Calu3 (cell line): ENCODE data around the gene PTPRN2. TPM values are rescaled to one million over a fixed set of nuclear protein-coding genes. Genes with fewer than 3 reads are reported as not detected.
"Not testable (repeated sequence)": the region's sequence is repeated elsewhere in the genome, so short reads cannot be mapped to it uniquely, and the experiment has no call there.

Experiments used
- BruUV-seq: library from RNA; stranded (reverse); fragments of 400-500 nt; replicated peaks from 2 replicates; lab custom pipeline; 2021; lab: Mats Ljungman, UMichigan
- CTCF ChIA-PET: fragments of 300-600 bp; sonication (Branson Sonifier 250); formaldehyde crosslinking; loops from one replicate; lab custom pipeline; 2022; ENCODE audit warnings: antibody characterized with exemption; lab: Charles Lee
- DNase-seq: peaks from one replicate; pipeline ENCODE4 v3.0.0; 2022
- H3K27ac Mint-ChIP-seq: one replicate; pipeline ENCODE4 v1.8.0; 2022; ENCODE audit warnings: mixed read lengths; ENCODE audit not compliant: unreplicated experiment
- H3K27me3 Mint-ChIP-seq: one replicate; pipeline ENCODE4 v1.8.0; 2022; ENCODE audit warnings: mixed read lengths; ENCODE audit not compliant: unreplicated experiment
- H3K36me3 Mint-ChIP-seq: one replicate; pipeline ENCODE4 v1.8.0; 2022; ENCODE audit warnings: mild to moderate bottlenecking, moderate library complexity, mixed read lengths; ENCODE audit not compliant: insufficient read depth, unreplicated experiment
- H3K4me1 Mint-ChIP-seq: one replicate; pipeline ENCODE4 v1.8.0; 2022; ENCODE audit warnings: mild to moderate bottlenecking, low read depth, mixed read lengths; ENCODE audit not compliant: unreplicated experiment
- H3K4me3 Mint-ChIP-seq: one replicate; pipeline ENCODE4 v1.8.0; 2022; ENCODE audit warnings: mild to moderate bottlenecking, low read depth, moderate library complexity, mixed read lengths; ENCODE audit not compliant: unreplicated experiment
- H3K9me3 Mint-ChIP-seq: one replicate; pipeline ENCODE4 v1.8.0; 2022; ENCODE audit warnings: low read depth, mixed read lengths; ENCODE audit not compliant: unreplicated experiment
- intact Hi-C: fragments of 100-400 bp; cut with micrococcal nuclease; formaldehyde crosslinking; loops from one replicate; pipeline ENCODE4 v1.10.0; 2022; ENCODE audit not compliant: unreplicated experiment
- total RNA-seq: library from RNA; stranded (reverse); gene quantifications from 2 replicates; pipeline ENCODE4 v1.2.3, GENCODE V29; 2022
- TF ChIP-seq, protein P1 (sequence below): fragments of 200-600 bp; IDR thresholded peaks from one replicate; pipeline ENCODE4 v1.8.0; 2022; ENCODE audit warnings: antibody characterized with exemption; ENCODE audit not compliant: unreplicated experiment

The PTPRN2 gene
- total RNA-seq, 1 experiment from 2014 or later, result 2.0 TPM

- TF ChIP-seq, protein P1, sequence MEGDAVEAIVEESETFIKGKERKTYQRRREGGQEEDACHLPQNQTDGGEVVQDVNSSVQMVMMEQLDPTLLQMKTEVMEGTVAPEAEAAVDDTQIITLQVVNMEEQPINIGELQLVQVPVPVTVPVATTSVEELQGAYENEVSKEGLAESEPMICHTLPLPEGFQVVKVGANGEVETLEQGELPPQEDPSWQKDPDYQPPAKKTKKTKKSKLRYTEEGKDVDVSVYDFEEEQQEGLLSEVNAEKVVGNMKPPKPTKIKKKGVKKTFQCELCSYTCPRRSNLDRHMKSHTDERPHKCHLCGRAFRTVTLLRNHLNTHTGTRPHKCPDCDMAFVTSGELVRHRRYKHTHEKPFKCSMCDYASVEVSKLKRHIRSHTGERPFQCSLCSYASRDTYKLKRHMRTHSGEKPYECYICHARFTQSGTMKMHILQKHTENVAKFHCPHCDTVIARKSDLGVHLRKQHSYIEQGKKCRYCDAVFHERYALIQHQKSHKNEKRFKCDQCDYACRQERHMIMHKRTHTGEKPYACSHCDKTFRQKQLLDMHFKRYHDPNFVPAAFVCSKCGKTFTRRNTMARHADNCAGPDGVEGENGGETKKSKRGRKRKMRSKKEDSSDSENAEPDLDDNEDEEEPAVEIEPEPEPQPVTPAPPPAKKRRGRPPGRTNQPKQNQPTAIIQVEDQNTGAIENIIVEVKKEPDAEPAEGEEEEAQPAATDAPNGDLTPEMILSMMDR, result no peak
- Mint-ChIP-seq H3K27ac (no peak overlapping the region), H3K4me3 (no peak overlapping the region), H3K9me3 (peaks cover 28% of the 10 kb centered on the region), H3K4me1 (no peaks in the 10 kb centered on the region), H3K27me3 (no peaks in the 10 kb centered on the region), H3K36me3 (no peaks in the 10 kb centered on the region)
- no peak for DNase-seq
- CTCF ChIA-PET, result no interaction called here
- intact Hi-C loops, result no loop called here
- BruUV-seq, result no TSS peak
Measured at GRCh38 chr7:158344706-158345300, 242.8 kb downstream of the PTPRN2 start.

DNA sequence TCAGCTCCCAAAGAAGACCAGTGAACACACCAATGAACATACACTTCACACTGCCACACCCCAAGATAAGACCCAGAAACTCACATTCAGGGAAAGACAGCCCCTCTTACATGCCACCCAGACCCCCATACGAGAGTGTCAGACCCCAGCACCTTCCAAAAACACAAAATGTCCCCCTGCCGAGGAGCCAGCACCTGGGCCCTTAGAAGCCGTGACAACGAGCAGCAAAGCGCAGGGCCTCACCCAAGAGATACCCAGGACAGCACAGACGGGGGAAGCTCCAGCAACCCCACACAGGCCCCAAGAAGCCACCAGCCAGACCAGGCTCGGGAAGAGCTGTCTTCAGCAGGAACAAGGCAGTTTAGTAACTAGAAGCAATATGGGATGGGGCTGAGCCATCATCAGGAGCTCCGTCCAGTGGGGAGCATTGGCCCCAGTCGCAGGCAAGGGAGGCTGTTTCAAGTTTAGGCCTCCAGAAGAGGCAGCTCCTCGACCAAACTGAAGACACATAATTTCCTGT is 243.6 kb downstream of the PTPRN2 start:
- no peak for DNase-seq
- intact Hi-C loops, result no loop called here
- CTCF ChIA-PET, result no interaction called here
- Mint-ChIP-seq H3K9me3 (peaks cover 28% of the 10 kb centered on the region), H3K27ac (no peak overlapping the region), H3K27me3 (no peaks in the 10 kb centered on the region), H3K4me3 (no peak overlapping the region), H3K4me1 (no peaks in the 10 kb centered on the region), H3K36me3 (no peaks in the 10 kb centered on the region)
- no TSS peak for BruUV-seq
- TF ChIP-seq, protein P1, result no peak

DNA sequence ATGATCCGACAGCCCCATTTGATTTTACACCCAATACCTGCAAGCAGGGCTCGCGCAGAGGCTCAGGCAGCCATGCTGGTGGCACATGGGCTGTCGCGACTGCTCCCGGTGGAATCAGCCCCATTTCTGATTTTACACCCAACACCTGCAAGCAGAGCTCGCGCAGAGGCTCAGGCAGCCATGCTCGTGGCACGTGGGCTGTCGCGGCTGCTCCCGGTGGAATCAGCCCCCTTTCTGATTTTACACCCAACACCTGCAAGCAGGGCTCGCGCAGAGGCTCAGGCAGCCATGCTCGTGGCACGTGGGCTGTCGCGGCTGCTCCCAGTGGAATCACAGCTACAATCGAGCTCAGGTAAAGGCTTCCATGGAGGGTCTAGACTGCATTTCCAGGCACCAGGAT is 244.1 kb downstream of the PTPRN2 start:
- TF ChIP-seq, protein P1, result no peak
- no peak for DNase-seq
- CTCF ChIA-PET, result no interaction called here
- no peak overlapping the region for H3K4me3 Mint-ChIP-seq
- BruUV-seq, result no TSS peak
- H3K4me1 Mint-ChIP-seq, result no peaks in the 10 kb centered on the region
- intact Hi-C loops, result no loop called here
- H3K36me3 Mint-ChIP-seq, result no peaks in the 10 kb centered on the region
- no peaks in the 10 kb centered on the region for H3K27me3 Mint-ChIP-seq
- H3K9me3 Mint-ChIP-seq, result peaks cover 28% of the 10 kb centered on the region
- no peak overlapping the region for H3K27ac Mint-ChIP-seq

GRCh38 chr7:158341097-158341496 is 246.5 kb downstream of the PTPRN2 start:
- peaks cover 25% of the 10 kb centered on the region for H3K9me3 Mint-ChIP-seq
- H3K36me3 Mint-ChIP-seq, H3K4me3 Mint-ChIP-seq, CTCF ChIA-PET, BruUV-seq, DNase-seq, H3K27ac Mint-ChIP-seq, intact Hi-C loops, H3K27me3 Mint-ChIP-seq, H3K4me1 Mint-ChIP-seq: not testable (repeated sequence)

DNA sequence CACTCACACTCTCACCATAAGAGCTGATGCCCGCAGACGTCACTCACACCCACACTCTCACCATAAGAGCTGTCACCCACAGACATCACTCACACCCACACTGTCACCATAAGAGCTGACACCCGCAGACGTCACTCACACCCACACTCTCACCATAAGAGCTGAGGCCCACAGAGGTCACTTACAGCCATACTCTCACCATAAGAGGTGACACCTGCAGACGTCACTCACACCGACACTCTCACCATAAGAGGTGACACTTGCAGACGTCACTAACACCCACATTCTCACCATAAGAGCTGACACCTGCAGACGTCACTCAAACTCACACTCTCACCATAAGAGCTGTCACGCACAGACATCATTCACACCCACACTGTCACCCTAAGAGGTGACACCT is 250.7 kb downstream of the PTPRN2 start:
- H3K4me1 Mint-ChIP-seq, H3K27ac Mint-ChIP-seq, H3K4me3 Mint-ChIP-seq, intact Hi-C loops, DNase-seq, BruUV-seq, H3K36me3 Mint-ChIP-seq, H3K27me3 Mint-ChIP-seq, CTCF ChIA-PET: not testable (repeated sequence)
- H3K9me3 Mint-ChIP-seq, result peaks cover 27% of the 10 kb centered on the region

- BruUV-seq, H3K27ac Mint-ChIP-seq, intact Hi-C loops, H3K4me3 Mint-ChIP-seq, H3K27me3 Mint-ChIP-seq, H3K4me1 Mint-ChIP-seq, CTCF ChIA-PET, DNase-seq: not testable (repeated sequence)
- H3K36me3 Mint-ChIP-seq, result peaks cover 11% of the 10 kb centered on the region
- peaks cover 24% of the 10 kb centered on the region for H3K9me3 Mint-ChIP-seq
Measured at GRCh38 chr7:158332516-158332915, 255.1 kb downstream of the PTPRN2 start.

GRCh38 chr7:158331826-158332450 is 255.7 kb downstream of the PTPRN2 start:
- H3K27ac Mint-ChIP-seq, CTCF ChIA-PET, intact Hi-C loops, DNase-seq, H3K27me3 Mint-ChIP-seq, BruUV-seq, H3K4me3 Mint-ChIP-seq, H3K4me1 Mint-ChIP-seq: not testable (repeated sequence)
- peaks cover 27% of the 10 kb centered on the region for H3K9me3 Mint-ChIP-seq
- H3K36me3 Mint-ChIP-seq, result peaks cover 11% of the 10 kb centered on the region
